Urothelium cell line (cell line): Measurements from ENCODE around the gene ZNF440.
"Not testable (repeated sequence)": the region's sequence is repeated elsewhere in the genome, so short reads cannot be mapped to it uniquely, and the experiment has no call there.

Source experiments
- DNase-seq: peaks from one replicate; pipeline ENCODE4 v3.0.0; 2011; ENCODE audit warnings: low spot score, mixed read lengths
- FAIRE-seq: peaks from 2 replicates; lab custom pipeline; 2011; peaks lifted over from hg19 to GRCh38; lab: Jason Lieb, UNC

Gene ZNF440

GRCh38 chr19:11814029-11814699, at the start of gene ZNF440:
Gene ZNF440 (plus strand): TSS chr19:11814273. CDS start chr19:11814448, 175 bp downstream.
- DNase-seq (peak; percentile 92), FAIRE-seq (no peak)

DNA sequence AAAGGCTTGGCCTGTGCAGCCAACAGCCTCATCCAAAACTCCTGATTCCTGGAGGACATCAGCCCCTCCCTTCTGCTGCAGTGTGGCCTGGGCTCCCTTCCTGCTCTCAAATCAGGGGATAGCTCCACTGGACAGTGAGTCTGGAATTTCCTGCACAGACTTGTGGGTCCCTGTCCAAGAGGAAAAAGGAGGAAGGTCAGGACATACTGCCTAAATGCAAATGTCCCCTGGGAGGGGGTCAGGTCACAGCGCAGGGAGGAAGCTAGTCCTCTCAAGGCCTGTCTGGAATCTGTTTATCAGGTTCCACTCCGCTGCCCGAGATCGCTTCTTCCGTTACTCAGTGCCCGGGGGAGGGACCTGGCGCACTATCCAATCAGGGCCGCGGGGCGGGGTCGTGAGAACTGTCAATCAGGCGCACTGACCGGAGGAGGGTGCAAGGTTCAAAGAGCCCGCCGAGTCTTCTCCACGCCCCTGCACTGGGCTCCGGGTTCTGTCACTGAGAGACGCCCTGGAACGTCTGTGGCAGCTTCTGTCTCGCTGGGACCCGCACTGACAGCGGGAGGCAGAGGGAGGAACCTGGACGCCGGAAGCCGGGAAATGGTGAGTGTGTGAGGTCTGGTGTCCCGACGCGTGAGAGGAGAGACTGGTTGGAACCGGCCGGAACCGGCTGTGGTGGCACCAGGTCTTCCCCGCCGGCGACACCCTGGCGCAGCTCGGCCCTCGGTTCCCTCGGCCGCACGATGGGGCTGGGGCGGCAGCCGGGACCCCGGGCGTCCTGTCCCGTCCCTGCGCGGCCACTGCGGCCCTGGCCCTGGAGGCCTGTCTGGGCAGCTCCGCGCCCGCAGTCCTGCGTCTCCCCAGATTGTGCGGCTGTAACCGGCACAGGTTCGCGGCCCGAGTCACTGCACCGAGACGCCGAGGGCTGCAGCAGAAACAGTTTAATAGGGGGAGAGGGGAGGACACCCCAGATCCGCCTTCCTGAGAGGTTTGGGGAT, 47.2 kb upstream of the ZNF440 start, which contains the start of gene ZNF441:
ZNF441 (plus strand) TSS at position 404 of the 995 bp plus-strand sequence; CDS start at position 598, 194 bp downstream.
- FAIRE-seq (no peak), DNase-seq (peak; percentile 89)

- FAIRE-seq (no peak), DNase-seq (peak; percentile 6)
Observed at GRCh38 chr19:11767633-11768133, 46.4 kb upstream of the ZNF440 start.

DNA sequence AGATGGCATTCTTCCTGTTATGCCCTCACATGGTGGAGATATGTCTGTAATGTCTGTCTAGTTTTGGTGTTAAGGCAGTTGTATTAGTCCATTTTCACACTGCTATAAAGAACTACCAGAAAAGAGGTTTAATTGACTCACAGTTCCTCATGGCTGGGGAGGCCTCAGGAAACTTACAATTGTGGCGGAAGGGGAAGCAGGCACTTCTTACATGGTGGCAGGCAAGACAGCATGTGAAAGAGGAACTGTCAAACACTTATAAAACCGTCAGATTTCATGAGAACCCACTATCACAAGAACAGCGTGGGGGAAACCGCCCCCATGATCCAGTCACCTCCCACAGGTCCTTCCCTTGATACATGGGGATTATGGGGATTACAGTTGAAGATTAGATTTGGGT, 44.1 kb upstream of the ZNF440 start:
- FAIRE-seq (no peak), DNase-seq (no peak)

DNA sequence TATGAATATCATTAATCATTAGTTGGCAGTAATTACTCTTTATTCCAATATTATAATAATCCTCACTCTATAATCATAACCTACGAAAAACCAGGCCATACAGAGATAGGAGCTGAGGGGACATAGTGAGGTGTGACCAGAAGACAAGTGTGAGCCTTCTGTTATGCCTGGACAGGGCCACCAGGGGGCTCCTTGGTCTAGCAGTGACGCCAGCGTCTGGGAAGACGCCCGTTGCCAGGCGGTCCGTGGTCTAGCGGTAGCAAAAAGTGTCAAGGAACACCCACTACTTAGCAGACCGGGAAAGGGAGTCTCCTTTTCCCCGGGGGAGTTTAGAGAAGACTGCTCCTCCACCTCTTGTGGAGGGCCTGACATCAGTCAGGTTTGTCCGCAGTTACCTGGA, 42.6 kb upstream of the ZNF440 start:
- FAIRE-seq, DNase-seq: not testable (repeated sequence)

DNA sequence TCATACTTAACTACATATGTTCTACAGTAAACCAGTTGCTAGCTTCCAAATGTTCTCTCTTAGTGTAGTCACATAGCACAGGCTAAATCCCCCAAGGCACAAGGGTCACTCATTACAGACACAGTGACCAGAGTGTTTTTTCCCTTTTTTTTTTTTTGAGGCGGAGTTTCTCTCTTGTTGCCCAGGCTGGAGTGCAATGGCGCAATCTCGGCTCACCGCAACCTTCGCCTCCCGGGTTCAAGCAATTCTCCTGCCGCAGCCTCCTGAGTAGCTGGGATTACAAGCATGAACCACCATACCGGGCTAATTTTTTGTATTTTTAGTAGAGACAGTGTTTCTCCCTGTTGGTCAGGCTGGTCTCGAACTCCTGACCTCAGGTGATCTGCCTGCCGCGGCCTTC, 37.4 kb upstream of the ZNF440 start:
- DNase-seq, FAIRE-seq: not testable (repeated sequence)

GRCh38 chr19:11780431-11781020, 33.5 kb upstream of the ZNF440 start:
- FAIRE-seq = no peak
- DNase-seq = no peak

GRCh38 chr19:11781295-11782057, 32.6 kb upstream of the ZNF440 start:
- DNase-seq (no peak), FAIRE-seq (no peak)

DNA sequence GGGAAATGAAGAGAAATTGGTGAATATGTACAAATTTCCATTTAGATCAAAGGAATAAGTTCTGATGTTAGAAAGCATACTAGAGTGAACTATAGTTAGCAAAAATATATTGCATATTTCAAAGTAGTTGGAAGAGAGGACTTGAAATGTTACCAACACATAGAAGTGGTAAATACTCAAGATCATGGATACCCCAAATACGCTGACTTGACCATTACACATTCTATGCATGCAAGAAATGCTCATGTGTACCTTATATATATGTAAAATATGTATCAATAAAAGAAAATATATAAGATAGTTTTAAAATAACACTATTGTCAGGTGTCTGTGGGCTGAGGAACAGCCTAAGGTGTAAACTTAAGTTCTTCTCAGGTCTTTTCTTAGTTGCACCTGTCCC, 30.3 kb upstream of the ZNF440 start:
- FAIRE-seq = no peak

DNA sequence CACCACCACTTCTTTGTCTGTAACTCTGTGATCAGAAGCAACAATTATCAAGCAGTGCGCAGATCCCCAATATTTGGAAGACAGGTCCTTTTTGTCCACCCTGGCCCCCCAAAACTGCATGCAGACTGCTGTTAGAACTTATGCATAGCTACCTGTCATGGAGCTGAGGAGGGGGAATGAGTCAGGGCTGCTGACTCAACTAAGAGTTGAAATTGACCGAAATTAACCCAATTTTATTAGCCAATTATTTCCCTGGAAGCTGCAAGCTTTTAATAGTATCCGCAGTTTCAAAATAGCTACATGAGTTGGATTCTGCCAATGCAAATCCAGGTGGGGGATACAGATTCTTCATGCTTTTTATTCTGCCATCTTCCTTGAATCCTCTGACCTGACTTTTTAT, 29.7 kb upstream of the ZNF440 start:
- FAIRE-seq (no peak), DNase-seq (no peak)

More for the DNA sequence above, 30.3 kb upstream of the ZNF440 start:
- no peak for DNase-seq

DNA sequence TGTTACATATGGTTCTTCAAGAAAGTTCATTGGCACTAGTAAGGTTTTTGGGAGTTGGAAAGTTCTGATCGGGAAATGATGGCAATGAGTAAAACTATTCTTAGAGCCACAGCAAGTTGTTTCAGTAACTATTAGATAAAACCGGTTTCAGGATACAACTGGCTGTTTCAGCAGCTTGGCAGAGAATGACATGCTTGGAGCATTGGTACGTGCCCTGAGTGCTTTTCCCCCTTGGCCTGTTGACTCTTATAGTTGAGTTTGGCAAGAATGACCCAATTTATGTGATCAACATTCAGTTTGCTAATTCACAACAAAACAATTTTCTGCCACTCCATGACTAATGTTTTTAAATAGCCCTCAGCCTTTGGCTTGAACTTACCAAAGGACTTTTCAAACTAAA, 26.5 kb upstream of the ZNF440 start:
- FAIRE-seq (no peak), DNase-seq (no peak)

GRCh38 chr19:11792942-11793341, 21.1 kb upstream of the ZNF440 start:
- DNase-seq (no peak), FAIRE-seq (no peak)

- peak; percentile 81 for DNase-seq
- FAIRE-seq = no peak
Observed at GRCh38 chr19:11797491-11797890, 16.6 kb upstream of the ZNF440 start.

GRCh38 chr19:11798391-11799330, 15.4 kb upstream of the ZNF440 start, which contains the start of gene ZNF491:
Gene ZNF491 (plus strand): TSS chr19:11798523. CDS start chr19:11805954, 7,431 bp downstream.
- FAIRE-seq = no peak

DNA sequence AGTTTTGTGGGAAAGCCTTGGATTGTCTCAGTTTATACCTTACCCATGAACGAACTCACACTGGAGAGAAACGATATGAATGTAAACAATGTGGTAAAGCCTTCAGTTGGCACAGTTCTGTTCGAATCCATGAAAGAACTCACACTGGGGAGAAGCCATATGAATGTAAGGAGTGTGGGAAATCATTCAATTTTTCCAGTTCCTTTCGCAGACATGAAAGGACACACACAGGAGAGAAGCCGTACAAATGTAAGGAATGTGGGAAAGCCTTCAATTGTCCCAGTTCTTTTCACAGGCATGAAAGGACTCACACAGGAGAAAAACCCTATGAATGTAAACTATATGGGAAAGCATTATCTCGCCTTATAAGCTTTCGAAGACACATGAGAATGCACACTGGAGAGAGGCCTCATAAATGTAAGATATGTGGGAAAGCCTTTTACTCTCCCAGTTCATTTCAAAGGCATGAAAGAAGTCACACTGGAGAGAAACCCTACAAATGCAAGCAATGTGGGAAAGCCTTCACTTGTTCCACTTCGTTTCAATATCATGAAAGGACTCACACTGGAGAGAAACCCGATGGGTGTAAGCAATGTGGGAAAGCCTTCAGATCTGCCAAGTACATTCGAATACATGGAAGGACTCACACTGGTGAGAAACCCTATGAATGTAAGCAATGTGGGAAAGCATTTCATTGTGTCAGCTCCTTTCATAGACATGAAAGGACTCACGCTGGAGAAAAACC, 7.5 kb upstream of the ZNF440 start:
- DNase-seq (no peak), FAIRE-seq (no peak)

More at GRCh38 chr19:11798391-11799330, 15.4 kb upstream of the ZNF440 start, which contains the start of gene ZNF491:
- no peak for DNase-seq

DNA sequence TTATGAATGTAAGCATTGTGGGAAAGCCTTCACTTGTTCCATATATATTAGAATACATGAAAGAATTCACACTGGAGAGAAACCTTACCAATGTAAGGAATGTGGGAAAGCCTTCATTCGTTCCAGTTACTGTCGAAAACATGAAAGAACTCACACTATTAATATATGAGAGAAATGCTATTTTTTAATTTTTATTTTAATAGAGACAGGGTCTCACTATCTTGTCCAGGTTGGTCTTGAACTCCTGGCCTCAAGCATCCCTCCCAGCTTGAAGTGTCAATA, 7.0 kb upstream of the ZNF440 start:
- FAIRE-seq = no peak
- no peak for DNase-seq

GRCh38 chr19:11813703-11814028, 407 bp upstream of the ZNF440 start:
- DNase-seq = peak; percentile 16
- FAIRE-seq = no peak

DNA sequence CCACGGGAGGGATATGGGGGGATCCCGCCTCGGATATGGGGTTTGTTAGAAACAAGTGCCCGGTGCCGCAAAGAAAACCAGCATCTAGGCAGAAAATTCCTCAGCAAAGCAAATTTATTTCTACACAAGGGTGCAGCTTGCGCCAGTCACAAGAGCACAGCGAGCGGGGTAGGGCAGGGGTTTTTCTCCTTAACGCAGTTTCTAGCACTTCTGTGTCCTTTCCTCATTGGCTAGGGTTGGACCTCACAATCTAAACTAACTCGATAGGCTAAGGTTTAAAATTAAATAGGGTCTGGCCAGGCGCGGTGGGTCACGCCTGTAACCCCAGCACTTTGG, 595 bp downstream of the ZNF440 start:
- DNase-seq (no peak), FAIRE-seq (no peak)
